Left hindlimb (tissue), 1 donor: ENCODE measurements around the gene ACTRT2.

Experiments used
- DNase-seq: peaks from one replicate; pipeline ENCODE4 v3.0.0-alpha.2; 2018

The ACTRT2 gene

GRCh38 chr1:3070309-3070643 is 49.0 kb downstream of the ACTRT2 start:
- peak; percentile 38 for DNase-seq

- DNase-seq, result peak; percentile 57
Observed at GRCh38 chr1:3070644-3071564, 49.6 kb downstream of the ACTRT2 start.

GRCh38 chr1:3071565-3072390 is 50.5 kb downstream of the ACTRT2 start:
- DNase-seq, result no peak
